ENCODE measurements around the gene NPAP1. TPM values are rescaled to one million over a fixed set of nuclear protein-coding genes. Genes with fewer than 3 reads are reported as not detected.

Gene NPAP1
- total RNA-seq, 2 donors from 2014 or later = 0.26 to 0.33 TPM

GRCh38 chr15:24683736-24684135 lies 8.2 kb downstream of the NPAP1 start:
- TF ChIP-seq POLR2A (IDR thresholded peaks at IDR 0.05) (no peak), CTCF (IDR thresholded peaks at IDR 0.05) (no peak)
- intact Hi-C loops (cut with DNase I) = no loop called here
- ATAC-seq (no peak), DNase-seq (no peak)
- Histone ChIP-seq H3K27me3 (no peaks in the 10 kb centered on the region), H3K36me3 (replicated peaks in 1 of 2; ENCODE audit: insufficient read depth in 1 of 2, low read depth in 2 of 2) (no peaks in the 10 kb centered on the region), H3K4me3 (no peak overlapping the region), H3K4me1 (no peaks in the 10 kb centered on the region), H3K27ac (no peak overlapping the region), H3K9me3 (no peaks in the 10 kb centered on the region)
- WGBS, 2 donors = 86 to 90% methylated on average over 1 of the region's 1 CpG

- no peak overlapping the region for H3K27ac ChIP-seq
- no peak for TF ChIP-seq CTCF (IDR thresholded peaks at IDR 0.05)
- no peak for TF ChIP-seq POLR2A (IDR thresholded peaks at IDR 0.05)
- no peaks in the 10 kb centered on the region for H3K9me3 ChIP-seq
- intact Hi-C loops (cut with DNase I) = no loop called here
- H3K4me1 ChIP-seq = no peaks in the 10 kb centered on the region
- no peak overlapping the region for H3K4me3 ChIP-seq
- no peaks in the 10 kb centered on the region for H3K27me3 ChIP-seq
- ATAC-seq = no peak
- DNase-seq = no peak
- no peaks in the 10 kb centered on the region for H3K36me3 ChIP-seq (replicated peaks in 1 of 2; ENCODE audit: insufficient read depth in 1 of 2, low read depth in 2 of 2)
- WGBS, 2 donors = 70 to 72% methylated on average over 1 of the region's 1 CpG
These were observed 8.7 kb downstream of the NPAP1 start for GRCh38 chr15:24684313-24684712.

GRCh38 chr15:24696201-24696600 lies 20.6 kb downstream of the NPAP1 start:
- H3K9me3 ChIP-seq = peaks cover 0 to 5% (median 0%) of the 10 kb centered on the region in 3 donors
- H3K4me3 ChIP-seq = no peak overlapping the region
- intact Hi-C loops (cut with DNase I) = no loop called here
- TF ChIP-seq CTCF (IDR thresholded peaks at IDR 0.05) (no peak), POLR2A (IDR thresholded peaks at IDR 0.05) (no peak)
- H3K4me1 ChIP-seq = no peaks in the 10 kb centered on the region
- DNase-seq (no peak), ATAC-seq (no peak)
- H3K27ac ChIP-seq = no peak overlapping the region
- no peaks in the 10 kb centered on the region for H3K36me3 ChIP-seq (replicated peaks in 1 of 2; ENCODE audit: insufficient read depth in 1 of 2, low read depth in 2 of 2)
- WGBS, 2 donors = 41 to 53% methylated on average over 3 of the region's 3 CpGs
- no peaks in the 10 kb centered on the region for H3K27me3 ChIP-seq

- no peak for TF ChIP-seq POLR2A (IDR thresholded peaks at IDR 0.05)
- no peak overlapping the region for H3K4me3 ChIP-seq
- ATAC-seq (no peak), DNase-seq (no peak)
- intact Hi-C loops (cut with DNase I) = no loop called here
- no peak overlapping the region for H3K27ac ChIP-seq
- H3K27me3 ChIP-seq = no peaks in the 10 kb centered on the region
- 43 to 53% methylated on average over 6 to 9 of the region's 9 CpGs for WGBS, 2 donors
- H3K36me3 ChIP-seq (replicated peaks in 1 of 2; ENCODE audit: insufficient read depth in 1 of 2, low read depth in 2 of 2) = no peaks in the 10 kb centered on the region
- H3K4me1 ChIP-seq = no peaks in the 10 kb centered on the region
- peaks cover 0 to under 1% (median 0%) of the 10 kb centered on the region in 3 donors for H3K9me3 ChIP-seq
These were observed 21.3 kb downstream of the NPAP1 start for GRCh38 chr15:24696842-24697241.

GRCh38 chr15:24718289-24719082 lies 42.9 kb downstream of the NPAP1 start:
- no peak overlapping the region for H3K4me3 ChIP-seq
- DNase-seq (no peak), ATAC-seq (no peak)
- intact Hi-C loops (cut with DNase I) = no loop called here
- H3K9me3 ChIP-seq = no peaks in the 10 kb centered on the region
- no peak overlapping the region for H3K27ac ChIP-seq
- no peak for TF ChIP-seq CTCF (IDR thresholded peaks at IDR 0.05)
- TF ChIP-seq POLR2A (IDR thresholded peaks at IDR 0.05) = no peak
- H3K27me3 ChIP-seq = no peaks in the 10 kb centered on the region
- 55 to 79% methylated on average over 3 to 5 of the region's 5 CpGs for WGBS, 2 donors
- no peaks in the 10 kb centered on the region for H3K4me1 ChIP-seq
- H3K36me3 ChIP-seq (replicated peaks in 1 of 2; ENCODE audit: insufficient read depth in 1 of 2, low read depth in 2 of 2) = no peaks in the 10 kb centered on the region

All from body of pancreas (tissue), 4 donors.